ENCODE data around the gene CTDSP2.
"Not testable (repeated sequence)": the region's sequence is repeated elsewhere in the genome, so short reads cannot be mapped to it uniquely, and the experiment has no call there.

CTDSP2 gene

DNA sequence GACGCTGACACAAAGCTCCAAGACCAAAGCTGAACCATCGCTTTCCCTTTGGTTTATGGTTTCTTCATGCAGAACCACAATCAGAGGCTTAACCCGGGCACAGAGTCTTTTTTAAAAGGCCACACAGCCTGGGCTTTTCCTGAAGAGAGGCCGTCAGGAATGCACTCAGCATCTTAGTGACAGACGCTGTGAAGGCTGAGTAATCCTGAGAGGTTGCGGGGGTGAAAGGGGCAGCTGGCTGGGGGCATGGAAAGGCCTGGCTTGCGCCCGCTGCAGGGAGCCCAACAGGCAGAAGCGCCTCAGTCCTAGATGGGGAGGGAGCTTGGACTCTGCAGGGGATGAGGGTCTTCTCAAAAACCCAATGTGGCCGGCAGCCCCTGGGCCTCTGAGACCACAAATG lies 13.6 kb downstream of the CTDSP2 start:
- no peak for DNase-seq

DNA sequence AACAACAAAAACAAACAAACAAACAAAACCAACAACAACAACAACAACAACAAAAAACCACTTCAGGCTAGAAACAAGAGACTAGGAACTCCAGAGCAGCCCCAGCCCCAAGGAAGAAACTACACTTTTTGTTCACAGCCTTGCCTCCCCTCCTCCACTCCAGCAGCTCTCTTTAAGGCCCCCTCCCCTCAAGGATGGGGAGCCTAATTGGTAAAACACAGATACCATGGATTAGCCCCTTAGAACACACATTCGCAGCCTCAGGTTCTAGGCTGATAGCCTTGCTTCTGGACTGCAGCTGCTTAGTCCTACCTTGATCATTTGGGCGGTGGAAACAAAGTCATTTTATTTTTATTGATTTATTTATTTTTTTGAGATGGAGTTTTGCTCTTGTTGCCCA lies 16.1 kb downstream of the CTDSP2 start:
- DNase-seq: no peak

DNA sequence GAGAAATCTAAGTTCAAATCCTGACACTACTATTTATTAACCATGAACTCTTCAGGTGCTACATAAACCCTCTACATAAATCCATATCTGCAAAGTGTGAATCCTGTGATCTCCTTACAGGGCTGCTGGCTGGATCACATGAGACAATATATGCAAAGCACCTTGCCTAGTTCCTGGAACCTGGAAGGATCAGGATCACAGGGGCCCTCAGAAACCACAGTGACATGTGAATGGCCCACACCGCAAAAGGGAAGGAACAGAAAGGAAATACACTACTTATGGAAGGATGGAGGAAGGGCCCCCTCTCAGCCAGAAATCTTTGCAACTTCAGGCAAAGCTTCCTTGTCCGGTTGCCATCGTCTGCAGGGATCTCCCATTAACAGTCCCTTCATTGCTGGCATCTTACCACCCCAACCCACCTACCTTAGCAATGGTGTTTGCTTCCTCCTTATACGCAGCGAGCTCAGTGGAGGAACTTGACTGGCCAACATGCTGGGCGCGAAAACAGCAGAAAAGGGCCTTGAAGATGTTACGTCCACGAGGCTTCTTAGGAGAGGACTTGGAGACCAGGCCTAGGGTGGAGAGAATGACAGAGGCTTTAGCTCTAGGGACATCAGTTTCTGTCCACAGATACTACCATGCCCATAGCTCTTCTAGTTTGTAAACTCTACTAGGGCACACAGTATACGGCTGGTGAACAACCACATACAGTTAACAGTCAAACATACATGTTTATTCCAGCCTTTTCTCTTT lies 17.3 kb downstream of the CTDSP2 start:
- no peak for DNase-seq

DNA sequence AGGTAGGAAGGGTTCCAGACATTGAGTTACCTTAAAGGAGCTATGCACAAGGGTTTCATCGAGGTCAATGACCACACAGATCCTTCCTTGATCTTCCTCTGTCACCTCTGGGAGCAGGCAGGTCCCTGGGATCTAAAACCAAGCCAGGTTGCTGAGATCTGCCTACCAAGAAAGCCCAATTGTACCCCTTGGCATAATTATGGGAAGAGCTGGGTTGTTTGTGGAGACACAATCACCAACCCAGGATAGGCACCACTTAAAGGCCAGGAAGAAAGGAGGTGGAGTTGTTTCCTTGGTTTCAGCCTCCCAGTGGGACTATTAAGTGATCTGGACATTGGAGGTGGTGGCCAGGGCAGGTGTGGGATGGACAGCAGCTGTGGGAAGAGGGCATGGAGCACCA lies 19.6 kb downstream of the CTDSP2 start:
- DNase-seq: no peak

DNA sequence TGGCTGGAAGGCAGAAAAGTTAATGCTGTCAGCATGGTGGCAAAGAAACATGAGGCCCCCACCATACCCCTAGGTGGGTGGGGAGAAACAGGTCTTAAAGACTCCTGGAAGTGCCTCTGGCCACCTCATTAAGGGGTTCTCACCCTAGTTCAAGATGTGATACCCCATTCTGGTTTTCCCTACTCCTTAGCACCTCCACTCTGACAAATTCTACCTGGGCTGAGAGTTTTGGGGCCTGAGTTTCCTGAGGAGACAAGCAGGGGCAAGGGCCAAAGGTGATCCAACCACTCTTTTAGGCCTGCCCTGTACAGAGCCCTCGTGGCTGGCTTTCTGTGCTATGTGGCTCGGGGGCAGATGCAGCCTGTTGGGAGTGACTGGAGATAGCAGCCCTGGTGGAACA lies 20.1 kb downstream of the CTDSP2 start:
- DNase-seq: no peak

DNA sequence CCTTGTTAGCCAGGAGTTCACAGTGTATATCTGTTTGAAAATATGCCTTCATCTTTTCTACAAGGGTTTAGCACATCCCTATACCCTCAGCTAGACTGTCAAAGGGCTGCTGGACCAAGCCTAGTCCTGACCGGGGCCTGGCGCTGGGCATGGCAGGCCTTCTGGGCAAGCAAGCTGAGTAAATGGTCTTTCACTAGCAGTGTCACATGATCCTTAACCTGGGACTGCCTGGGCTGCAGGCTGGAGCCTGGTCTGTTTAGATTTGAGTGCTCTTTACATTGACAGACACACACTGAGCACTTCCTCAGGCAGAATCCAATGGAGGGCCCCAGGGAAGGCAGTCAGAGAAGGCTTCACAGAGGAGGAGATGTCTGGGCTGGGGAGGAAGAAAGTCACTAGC lies 21.1 kb downstream of the CTDSP2 start:
- no peak for DNase-seq

DNA sequence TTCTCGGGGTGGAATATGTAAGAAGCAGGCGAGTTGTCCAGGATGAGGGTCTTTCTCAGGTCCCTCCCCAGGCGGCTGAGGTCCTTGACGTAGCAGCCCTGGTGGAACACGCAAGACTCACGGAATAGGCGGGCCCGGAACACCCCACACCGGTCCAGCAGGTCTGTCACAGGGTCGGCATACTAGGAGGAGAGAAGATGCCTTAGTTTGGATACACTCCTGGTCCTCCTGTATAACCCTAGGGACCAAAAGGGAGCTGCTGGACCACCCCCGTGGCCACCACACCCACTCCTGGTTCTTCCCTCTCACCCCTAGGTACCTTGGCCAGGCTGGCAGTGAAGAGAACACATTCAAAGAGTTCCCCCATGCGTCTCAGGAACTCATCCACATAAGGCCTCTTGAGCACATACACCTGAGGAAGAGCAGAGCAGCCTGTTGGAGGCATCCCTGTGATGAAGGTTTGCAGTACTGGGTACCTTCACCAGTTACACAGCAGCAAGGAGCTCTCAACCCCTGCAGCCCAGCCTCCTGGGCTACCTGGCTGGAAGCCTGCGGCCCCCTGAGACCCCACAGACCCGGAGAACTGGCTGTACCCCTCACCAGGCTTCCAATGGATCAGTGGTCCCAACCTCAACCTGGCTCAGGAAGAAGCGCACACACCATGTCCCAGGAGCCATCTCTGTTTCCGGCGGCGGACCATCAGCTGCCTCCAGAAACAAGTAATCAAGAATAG lies 22.5 kb downstream of the CTDSP2 start:
- no peak for DNase-seq

DNA sequence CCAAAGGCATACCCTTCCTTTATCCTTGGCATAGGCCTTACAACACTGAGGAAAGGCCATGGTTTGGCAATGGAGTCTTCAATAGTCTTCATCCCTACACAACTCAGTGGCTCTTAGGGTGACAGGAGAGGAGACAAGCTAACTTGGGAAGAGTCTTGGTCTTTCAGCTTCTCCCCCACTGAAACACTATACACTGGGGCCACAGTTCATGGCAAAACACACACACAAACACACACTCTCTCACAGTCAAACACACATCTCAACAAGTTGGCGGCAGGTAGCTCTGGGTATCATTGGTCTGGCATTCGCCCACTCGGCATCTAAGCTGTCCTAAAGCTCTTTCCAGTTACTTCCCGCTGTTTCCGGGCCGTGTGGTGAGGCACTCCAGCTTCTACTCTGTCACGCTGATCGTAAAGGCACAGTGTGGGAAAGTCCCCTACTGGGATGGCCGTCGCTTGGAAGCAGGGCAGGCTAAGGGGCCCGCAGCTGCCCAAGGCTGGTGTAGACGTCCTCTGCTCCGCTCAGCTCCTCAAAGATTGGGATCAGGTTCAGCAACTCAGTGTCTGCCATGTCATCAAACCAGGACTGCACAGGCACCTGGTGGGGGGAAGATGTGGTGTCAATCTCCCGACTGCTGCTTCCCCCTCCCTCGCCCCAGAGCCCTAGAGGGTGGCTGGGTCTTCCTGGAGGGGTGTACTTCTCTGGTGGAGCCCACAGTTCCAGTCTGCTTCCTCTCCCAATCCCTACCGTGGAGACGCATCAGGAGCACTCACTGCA lies 23.2 kb downstream of the CTDSP2 start:
- no peak for DNase-seq

DNA sequence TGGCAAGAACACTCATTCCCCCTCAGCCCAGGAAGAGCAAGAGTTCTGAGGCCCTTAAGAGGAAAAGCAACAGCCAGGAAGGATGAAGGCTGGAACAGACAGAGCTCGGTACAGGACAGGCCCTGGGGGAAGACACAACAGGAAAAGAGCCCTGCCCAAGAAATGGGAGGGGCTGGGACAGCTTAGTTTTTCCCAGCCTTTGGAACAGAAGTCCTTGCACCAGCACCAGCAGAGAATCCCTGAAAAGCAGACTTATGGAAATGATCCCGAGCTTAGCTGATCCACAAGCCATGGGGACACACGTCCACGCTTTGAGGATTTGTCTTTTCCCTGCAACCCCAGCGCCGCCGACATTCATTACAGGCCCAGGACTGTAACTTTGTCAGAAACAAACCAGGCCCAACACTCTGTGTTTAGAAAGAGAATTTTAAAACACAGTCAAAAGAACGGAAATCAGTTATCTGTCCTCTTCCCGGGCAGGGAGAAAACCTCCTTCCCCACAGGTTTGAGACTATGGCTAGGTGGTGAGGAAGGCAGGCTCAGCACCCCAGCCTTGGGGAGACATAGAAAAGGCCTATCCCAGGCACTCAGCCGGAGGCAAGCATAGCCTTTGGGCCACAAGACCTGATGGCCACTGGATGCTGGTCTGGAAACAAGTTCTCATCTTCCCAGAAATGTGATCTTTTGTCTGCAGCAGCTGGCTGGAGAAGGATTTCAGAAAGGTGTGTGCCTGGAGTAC lies 24.0 kb downstream of the CTDSP2 start:
- DNase-seq: no peak

DNA sequence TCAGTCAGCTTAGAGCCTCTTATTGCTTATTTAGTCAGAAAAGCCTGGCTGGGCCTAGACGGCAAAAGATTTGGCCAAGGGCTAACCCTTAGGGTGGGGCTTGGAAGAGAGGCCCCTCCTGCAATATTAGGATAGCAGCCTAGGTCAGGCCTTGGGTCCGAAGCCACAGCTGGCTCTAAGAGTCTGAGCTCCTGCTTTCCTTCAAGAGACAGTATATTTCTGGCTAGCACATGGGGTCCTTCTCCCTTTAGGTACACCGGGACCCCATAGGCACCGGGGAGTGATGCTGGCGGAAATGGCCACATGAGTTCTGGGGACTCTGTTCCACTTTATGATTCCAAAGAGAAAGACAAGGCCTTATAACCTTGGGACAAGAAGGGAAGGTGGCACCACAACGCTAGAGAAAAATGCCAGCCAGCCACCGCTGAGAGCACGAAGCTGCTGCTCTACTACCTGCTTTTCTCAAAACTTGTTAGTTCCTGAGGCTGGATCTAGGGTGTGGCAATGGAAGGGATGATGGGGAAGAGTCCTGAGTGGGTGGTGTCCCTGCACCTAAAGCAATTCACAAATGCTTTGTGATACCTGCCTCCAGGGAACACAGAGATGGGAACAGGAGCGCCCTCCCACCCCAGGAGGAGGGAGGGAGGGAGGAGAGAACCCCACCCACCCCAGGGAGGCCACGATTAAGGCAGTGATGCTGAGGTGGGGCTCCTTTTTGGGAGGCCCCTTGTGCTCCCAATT lies 24.9 kb downstream of the CTDSP2 start:
- DNase-seq: no peak

DNA sequence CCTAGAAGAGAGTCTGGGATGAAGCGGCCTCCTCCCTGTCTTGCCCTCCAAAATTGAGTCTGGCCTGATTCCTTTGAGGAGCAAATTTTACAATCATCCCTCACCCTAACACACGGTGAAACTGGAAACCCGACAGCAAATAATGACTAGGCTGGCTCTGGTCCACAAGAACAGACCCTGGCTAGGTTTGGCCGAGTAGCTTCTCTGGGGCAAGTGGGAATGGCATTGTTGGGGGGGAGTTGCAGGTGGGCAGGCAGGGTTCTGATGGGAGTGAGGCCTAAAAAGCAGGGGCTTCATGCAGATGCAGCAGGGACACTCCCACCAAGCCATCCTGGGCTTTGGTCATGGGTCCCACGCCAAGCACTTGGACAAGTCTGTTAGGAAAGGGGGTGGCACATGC lies 25.5 kb downstream of the CTDSP2 start:
- DNase-seq: not testable (repeated sequence)

DNA sequence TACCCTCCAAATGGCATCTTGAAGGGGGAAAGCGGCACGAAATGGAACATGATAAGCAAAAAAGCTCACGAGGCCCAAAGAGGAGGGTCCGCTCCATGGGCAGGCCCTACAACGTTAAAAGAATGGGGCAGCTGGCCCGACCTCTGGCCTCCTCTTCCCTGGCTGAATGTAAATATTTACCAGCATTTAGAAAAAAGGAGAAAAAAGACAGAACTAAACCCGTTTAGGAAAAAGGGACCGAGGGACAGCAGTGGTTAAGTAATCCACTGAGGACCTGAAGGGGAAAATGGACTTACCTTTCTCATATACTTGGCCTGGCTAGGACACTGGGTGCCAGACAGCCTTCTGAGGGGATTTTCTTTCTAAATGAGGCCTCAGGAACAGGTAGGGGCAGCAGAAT lies 26.4 kb downstream of the CTDSP2 start:
- DNase-seq: not testable (repeated sequence)

DNA sequence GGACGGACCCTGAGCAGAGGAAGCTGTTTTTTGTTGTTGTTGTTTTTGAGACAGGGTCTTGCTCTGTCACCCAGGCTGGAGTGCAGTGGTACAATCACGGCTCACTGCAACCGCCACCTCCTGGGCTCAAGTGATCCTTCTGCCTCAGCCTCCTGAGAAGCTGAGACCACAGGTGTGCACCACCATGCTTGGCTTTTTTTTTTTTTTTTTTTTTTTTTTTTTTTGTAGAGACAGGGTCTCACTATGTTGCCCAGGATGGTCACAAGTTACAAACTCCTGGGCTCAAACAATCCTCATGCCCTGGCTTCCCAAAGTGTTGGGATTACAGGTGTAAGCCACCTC lies 28.6 kb downstream of the CTDSP2 start:
- not testable (repeated sequence) for DNase-seq

DNA sequence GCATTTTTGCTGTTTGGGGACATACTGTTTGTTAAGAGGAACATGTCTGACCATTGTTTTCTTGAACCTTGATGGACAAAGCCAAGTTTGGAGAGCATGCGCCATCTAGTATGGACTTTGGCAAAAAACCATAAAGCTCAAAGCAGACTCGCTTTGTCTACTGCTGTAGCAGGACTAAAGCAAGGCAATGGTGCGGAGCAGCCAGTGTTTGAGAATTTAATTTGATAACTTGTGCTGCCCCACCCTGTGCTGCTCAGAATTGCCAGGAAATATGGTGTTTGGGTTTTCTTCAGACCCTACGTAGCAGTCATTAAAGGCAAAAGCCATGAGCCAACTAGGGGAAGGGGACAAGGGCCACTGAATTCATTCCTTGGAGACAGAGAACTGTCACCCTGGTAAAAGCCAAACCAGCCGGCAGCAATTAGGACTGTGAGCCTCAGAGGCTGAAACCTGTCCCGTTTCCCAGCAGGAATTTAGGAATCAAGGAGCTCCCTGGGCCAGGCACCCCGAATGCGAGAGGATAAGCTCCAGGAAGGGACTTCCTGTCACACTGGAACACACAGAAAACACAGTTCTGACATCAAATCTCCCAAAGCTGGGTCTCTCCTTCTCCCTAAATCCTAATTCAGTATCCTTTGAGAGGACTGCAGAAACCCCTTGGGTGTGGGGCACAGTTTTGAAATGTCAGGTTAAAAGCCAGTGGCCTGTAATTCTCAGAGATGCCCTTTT lies 29.1 kb downstream of the CTDSP2 start:
- DNase-seq: no peak

DNA sequence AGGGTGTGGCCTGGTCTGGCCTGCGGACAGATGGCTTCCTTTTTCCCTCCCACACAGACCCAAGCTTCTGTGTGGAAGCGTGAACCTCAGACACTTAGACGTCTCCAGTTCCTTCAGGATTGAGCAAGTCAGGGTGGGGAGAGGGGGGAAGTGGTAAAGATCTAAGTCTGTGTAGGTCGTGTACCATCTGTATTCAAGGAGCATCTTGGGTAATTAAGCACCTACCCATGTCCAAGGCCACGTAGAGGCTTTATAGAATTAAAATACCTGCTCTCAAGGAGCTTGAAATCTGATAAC lies 29.7 kb downstream of the CTDSP2 start:
- DNase-seq: no peak

DNA sequence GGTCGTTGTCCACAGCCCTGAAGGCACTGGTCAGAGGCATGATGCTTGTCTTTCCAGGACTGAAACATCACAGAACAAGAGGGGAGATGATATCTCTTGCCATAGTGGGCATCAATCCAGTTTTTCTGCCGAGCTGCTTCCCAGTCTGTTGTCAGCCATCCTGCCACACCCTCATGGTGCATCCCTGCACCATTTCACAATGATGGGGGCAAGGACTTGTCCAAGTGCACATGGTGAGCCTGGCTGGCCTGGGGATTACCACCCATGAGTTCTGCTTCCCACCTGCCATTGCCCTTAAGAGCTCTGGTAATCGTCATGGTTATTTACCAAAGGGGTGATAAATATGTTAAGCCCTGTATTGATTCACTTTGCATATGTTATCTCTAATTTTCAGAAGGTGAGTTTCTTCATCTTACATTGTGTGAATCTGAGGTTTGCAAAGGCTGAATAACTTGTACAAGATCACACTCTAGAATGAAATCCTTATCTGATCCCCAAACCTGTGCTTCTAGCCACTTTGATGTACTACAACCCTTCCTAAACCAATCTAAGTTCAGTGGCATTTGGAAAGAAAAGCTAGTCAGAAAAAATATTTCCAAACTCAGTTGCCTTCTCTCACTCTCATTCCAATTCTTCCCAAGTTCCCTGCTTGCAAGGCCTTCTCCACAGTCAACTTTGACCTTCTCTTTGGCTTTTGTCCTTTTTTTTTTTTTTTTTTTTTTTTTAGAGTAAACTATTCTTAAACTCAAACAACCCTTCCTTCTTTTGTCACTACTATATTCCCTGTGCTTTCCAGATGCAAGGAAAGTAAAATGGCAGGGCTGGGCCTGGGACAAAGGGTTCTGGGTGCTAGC lies 30.3 kb downstream of the CTDSP2 start:
- DNase-seq: no peak

DNA sequence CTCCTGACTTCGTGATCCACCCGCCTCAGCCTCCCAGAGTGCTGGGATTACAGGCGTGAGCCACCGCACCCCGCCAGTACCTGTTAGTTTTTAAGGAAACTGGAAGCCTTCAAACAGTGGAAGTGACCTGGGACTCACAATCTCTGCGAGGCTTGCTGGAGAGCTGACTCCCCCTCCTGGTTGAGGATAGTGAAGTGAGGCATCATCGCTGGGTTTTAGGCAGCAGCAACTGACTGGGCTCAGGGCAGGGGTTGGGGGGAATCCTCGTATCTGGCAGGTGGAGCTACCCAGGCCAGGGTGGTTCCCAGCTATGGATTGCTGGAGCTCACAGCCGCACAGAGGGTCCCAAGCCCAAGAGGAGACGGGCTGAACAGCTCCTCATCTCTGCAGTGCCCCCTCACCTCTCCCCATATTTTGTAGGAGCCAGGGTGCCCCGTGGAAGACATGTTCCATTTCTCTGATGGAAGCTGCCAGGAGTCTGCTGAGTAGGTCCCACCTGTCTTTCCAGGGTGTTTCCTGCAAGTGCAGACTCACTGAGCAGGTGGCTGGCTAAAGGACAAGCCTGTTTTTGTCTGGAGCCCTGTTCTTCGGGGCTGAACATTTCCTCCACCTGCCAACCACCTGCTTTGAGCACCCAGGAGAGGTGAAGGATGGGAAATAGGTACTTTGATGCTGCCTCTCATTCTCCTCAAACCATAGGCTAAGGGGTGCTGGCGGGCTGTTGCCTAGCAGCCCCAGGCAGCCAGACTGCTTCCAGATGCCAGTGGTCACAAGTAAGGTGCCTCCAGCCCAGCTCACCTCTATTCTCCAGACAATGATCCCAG lies 31.1 kb downstream of the CTDSP2 start:
- DNase-seq: no peak

DNA sequence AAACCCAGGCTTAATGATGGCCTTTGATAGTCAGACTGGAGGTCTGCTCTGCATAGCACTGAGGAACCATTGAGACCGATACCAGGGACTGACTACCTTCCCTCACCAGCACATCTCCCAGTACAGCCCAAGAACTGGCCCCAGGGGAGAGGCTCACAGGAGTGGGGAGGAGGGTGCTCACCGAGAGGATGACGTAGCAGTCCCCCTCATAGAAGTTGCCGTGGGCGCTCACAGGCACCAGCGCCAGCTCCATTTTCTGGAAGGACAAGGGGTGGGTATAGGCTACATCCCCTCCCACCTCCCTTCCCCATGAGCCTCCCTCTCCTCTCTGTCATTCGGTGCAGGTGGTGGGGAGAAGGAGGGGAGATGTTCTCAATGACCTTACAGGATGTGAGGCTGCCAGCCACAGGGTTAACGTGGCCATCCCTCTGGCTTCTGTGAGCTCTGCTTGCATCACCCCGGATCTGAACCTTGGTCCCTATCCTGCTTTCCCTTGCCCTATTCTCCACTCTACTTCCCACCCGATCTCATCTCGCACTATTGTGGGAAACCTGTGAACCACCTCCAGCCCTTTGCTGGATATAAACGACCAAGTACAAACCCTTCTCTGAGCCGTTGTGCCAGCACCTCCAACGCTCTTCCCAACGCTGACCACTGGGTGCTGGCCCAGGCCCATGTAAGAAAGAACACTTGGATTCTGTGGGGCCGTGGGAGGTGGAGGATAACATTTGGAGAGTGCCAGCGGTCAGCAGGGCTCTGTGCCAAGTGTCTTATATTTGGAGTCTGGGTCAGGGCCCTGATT lies 32.4 kb downstream of the CTDSP2 start:
- no peak for DNase-seq
